GM20000 (cell line): ENCODE measurements around the gene ZNF396.

Source experiments
- DNase-seq: peaks from one replicate; pipeline ENCODE4 v3.0.0; 2012; ENCODE audit warnings: low spot score
- CTCF ChIP-seq: IDR thresholded peaks from 2 replicates; pipeline ENCODE4 v1.5.1; 2012; ENCODE audit warnings: mild to moderate bottlenecking, control low read depth; ENCODE audit errors: extremely low read depth, missing control alignments

Gene ZNF396

GRCh38 chr18:35337286-35337685 is 39.9 kb downstream of the ZNF396 start:
- TF ChIP-seq CTCF = no peak
- DNase-seq = no peak

- DNase-seq = no peak
- no peak for TF ChIP-seq CTCF
These were observed 41.3 kb downstream of the ZNF396 start for GRCh38 chr18:35335866-35336265.

- no peak for TF ChIP-seq CTCF
- no peak for DNase-seq
These were observed 42.3 kb downstream of the ZNF396 start for GRCh38 chr18:35334821-35335220.

GRCh38 chr18:35334212-35334611 is 42.9 kb downstream of the ZNF396 start:
- TF ChIP-seq CTCF = no peak
- no peak for DNase-seq

GRCh38 chr18:35331367-35332087 is 45.6 kb downstream of the ZNF396 start:
- DNase-seq = no peak
- TF ChIP-seq CTCF = no peak

- no peak for TF ChIP-seq CTCF
- no peak for DNase-seq
These were observed 48.3 kb downstream of the ZNF396 start for GRCh38 chr18:35328868-35329267.

- TF ChIP-seq CTCF = no peak
- DNase-seq = no peak
These were observed 50.3 kb downstream of the ZNF396 start for GRCh38 chr18:35326695-35327387.
